Motor neuron (in vitro differentiated cells): ENCODE data around the gene GPC6. TPM values are rescaled to one million over a fixed set of nuclear protein-coding genes. Genes with fewer than 3 reads are reported as not detected.
A peak's percentile ranks its signal among the peaks of the same experiment; 100 is the strongest.

ENCODE experiments used
- ATAC-seq, 8 experiments: fragments of 200-7000 bp; cut with Tn5 transposase; replicated peaks in 6 of 8; 2 replicates each; pipeline ENCODE4 v1.8.0; 2021; ENCODE audit warnings: mild to moderate bottlenecking in 8 of 8, moderate library complexity in 8 of 8
- H3K27ac ChIP-seq, 2 donors: fragments of 250-450 bp; sonication (Bioruptor Pico); 2 replicates each; pipeline ENCODE4 v1.9.0; 2021; ENCODE audit warnings: antibody characterized with exemption in 2 of 2, mild to moderate bottlenecking in 2 of 2, moderate library complexity in 1 of 2
- H3K4me1 ChIP-seq, 2 donors: fragments of 250-450 bp; sonication (Bioruptor Pico); replicated peaks in 1 of 2; 2 replicates each; pipeline ENCODE4 v1.6.1; 2021; ENCODE audit warnings: antibody characterized with exemption in 2 of 2, mild to moderate bottlenecking in 2 of 2, moderate library complexity in 1 of 2
- H3K4me3 ChIP-seq, 5 donors: fragments of 250-450 bp; sonication (Bioruptor Pico); 2 replicates each; pipeline ENCODE4 v1.9.0; 2021; ENCODE audit warnings: antibody characterized with exemption in 5 of 5, mild to moderate bottlenecking in 5 of 5, moderate library complexity in 4 of 5
- WGBS, 10 experiments: fragments of 450-650 bp; shearing (Covaris generic); methylation state at CpG; one replicate each; pipeline ENCODE4 v1.0.0; 2022; 5-methylcytosine and 5-hydroxymethylcytosine counted together
- in situ Hi-C, 9 experiments: fragments of 400-800 bp; cut with MboI; loops; one replicate each; pipeline ENCODE4 v1.15.0; 2021; ENCODE audit warnings: low sequenced_read_pairs in 9 of 9, low pct_unique_long_range_greater_than_20kb in 2 of 9; ENCODE audit not compliant: unreplicated experiment in 9 of 9
- total RNA-seq, 8 experiments: library from RNA; unstranded; fragments of 300-600 nt; gene quantifications; 2 replicates each; pipeline versions ENCODE4 v1.2.3 to v1.2.4, GENCODE V29; 2022

The GPC6 gene
- total RNA-seq, 8 experiments from 2014 or later: 1.8 to 52.4 (median 15.5) TPM

DNA sequence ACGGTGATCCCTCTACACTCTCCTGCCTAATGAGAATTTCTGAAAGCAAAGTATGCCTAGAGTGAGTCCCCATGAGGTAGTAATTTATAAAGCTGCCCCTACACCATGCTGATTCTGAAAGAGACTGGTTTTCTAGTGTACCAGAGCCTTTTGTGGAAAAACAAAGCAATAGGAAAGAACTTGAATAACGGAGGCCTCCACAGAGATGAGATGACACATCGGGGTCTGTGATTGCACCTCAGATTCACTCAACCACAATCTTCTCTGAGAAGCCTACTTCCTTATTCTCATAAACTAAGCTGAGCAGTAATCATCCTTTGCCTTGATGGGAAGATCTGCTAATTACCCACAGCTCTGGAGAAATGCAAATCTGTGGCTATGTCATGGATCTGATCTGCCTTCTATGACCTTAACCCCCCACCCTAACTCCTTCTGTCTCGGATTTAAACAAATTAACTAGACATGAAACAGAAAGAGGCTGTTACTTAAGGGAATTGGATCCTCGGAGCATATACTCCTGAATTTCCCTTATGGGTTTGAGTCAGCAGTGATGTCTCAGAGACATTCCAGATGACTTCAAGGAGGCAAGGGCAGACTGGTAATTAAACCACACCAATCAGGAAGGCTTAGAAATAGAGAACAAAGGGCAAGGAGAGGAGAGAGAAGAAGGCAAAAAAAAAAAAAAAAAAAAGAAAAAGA lies 1124.8 kb downstream of the GPC6 start:
- H3K4me1 ChIP-seq: no peaks in the 10 kb centered on the region
- no peak overlapping the region for H3K4me3 ChIP-seq
- WGBS, 10 experiments: 10 to 80% (median 54%) methylated on average over 1 to 5 of the region's 5 CpGs
- in situ Hi-C loops: loop anchor here in 3 of 9 experiments (25.0 kb wide), 1 partner anchor 1114 kb away; the partner anchor contains the start of gene GPC6 (in 3 of the 3)
- ATAC-seq: peak in 4 of 8 experiments; percentile 58 to 88 (median 76)
- H3K27ac ChIP-seq: no peak overlapping the region

DNA sequence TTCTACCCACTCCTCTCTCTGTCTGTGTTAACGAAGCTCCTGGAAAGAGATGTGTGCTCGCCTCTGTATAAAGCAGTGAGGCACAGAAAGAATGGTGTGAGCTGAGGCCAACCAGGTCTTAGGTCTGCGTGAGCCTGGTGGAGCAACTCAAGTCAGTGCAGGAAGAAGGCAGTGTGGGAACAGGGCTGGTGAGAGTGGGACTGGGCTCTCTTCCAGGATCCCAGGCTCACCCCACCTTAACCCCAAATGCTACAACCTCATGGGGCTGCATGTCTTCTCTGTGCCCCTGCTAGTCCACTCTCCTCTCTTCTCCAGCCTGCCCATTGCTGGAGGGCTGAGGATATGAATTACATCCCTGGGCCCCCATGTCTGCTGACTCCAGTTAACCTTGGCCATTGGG lies 1125.5 kb downstream of the GPC6 start:
- H3K4me3 ChIP-seq: no peak overlapping the region
- ATAC-seq: peak in 3 of 8 experiments; percentile 18 to 38 (median 23)
- no peaks in the 10 kb centered on the region for H3K4me1 ChIP-seq
- WGBS, 10 experiments: 50 to 100% (median 90%) methylated on average over 1 to 3 of the region's 3 CpGs; no CpG with 5 or more reads in 3 of the 10 experiments
- H3K27ac ChIP-seq: no peak overlapping the region
- in situ Hi-C loops: loop anchor here in 3 of 9 experiments (25.0 kb wide), 1 partner anchor 1115 kb away; the partner anchor contains the start of gene GPC6 (in 3 of the 3)

DNA sequence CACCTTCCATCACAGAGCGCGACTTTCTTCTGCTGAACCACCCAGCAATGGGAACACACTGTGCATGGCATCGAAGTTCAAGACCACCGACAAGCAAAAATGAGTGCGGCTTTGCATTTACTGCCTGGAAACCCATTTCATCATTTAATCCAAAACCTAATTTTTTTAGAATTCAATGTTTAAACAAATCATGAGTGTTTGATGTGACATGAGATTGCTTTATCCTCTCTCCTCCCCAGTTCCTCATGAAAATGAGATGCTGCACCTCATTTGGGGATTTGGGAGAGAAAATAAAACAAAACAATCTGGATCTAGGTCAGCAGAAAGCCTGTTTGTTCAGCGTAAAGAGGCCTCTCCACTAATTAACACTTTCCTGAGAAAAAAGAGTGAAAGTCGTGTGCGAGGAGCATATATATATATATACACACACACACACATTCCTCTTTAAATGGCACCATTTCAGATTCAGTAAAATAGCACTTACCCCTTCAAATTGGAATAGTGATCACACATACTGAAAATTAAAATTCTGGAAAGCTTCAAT lies 1126.6 kb downstream of the GPC6 start:
- in situ Hi-C loops: loop anchor here in 3 of 9 experiments (25.0 kb wide), 1 partner anchor 1116 kb away; the partner anchor contains the start of gene GPC6 (in 3 of the 3)
- Histone ChIP-seq H3K4me1 (no peaks in the 10 kb centered on the region), H3K4me3 (no peak overlapping the region), H3K27ac (no peak overlapping the region)
- no peak for ATAC-seq
- WGBS, 10 experiments: 83 to 100% (median 97%) methylated on average over 2 to 7 of the region's 8 CpGs

DNA sequence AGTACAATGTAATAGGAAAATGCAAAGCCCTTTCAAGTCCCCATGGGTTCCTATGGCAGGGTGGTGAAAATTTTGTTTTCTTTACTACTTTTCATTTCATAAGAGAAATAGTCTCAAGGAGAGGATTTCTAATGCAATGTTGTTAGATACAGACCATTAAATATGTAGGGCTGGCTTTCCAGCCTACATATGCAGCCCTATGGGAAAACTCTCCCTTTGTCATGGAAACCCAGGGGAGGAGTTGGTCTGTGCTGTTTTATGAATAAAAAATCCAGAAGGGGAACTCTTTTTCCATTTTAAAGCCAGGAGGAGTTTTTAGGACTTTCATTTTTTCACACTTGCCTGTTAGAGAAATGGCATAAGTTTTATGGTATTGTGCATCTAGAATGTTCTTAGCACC lies 1133.3 kb downstream of the GPC6 start:
- in situ Hi-C loops: loop anchor here in 3 of 9 experiments (25.0 kb wide), 1 partner anchor 1123 kb away; the partner anchor contains the start of gene GPC6 (in 3 of the 3)
- H3K4me1 ChIP-seq: peaks cover 0 to 14% of the 10 kb centered on the region in 2 donors
- peak in 2 of 8 experiments; percentile 65 to 74 for ATAC-seq
- H3K27ac ChIP-seq: no peak overlapping the region
- no peak overlapping the region for H3K4me3 ChIP-seq

DNA sequence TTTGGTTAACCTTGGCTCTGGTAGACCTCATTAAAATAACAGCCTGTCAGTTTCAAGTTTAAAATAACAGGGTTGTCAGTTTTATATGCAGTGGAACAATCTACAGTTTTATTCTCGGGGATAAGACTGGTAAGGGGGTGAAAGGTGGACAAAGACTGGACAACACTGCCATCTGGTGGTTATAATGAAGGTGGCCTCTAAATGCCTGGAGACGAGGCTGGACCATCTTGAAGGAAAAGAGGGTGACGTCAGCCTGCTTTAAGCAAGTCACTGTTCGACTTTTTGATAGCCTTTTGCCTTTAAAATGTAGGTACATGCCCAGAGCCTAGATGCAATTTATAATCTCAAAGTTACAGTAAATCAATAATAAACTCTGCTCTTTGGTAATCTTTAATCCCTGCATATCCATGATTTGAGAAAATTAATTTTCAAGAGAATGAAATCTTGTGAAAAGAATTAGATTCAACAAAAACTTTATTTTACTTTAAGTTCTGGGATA lies 1135.9 kb downstream of the GPC6 start:
- ATAC-seq: peak; percentile 91 to 100 (median 98)
- WGBS, 10 experiments: 0 to 14% (median 0%) methylated on average over 1 to 4 of the region's 4 CpGs
- Histone ChIP-seq H3K4me1 (peaks cover 0 to 14% of the 10 kb centered on the region in 2 donors), H3K27ac (no peak overlapping the region), H3K4me3 (no peak overlapping the region)
- in situ Hi-C loops: loop anchor here in 3 of 9 experiments (25.0 kb wide), 1 partner anchor 1125 kb away; the partner anchor contains the start of gene GPC6 (in 3 of the 3)

DNA sequence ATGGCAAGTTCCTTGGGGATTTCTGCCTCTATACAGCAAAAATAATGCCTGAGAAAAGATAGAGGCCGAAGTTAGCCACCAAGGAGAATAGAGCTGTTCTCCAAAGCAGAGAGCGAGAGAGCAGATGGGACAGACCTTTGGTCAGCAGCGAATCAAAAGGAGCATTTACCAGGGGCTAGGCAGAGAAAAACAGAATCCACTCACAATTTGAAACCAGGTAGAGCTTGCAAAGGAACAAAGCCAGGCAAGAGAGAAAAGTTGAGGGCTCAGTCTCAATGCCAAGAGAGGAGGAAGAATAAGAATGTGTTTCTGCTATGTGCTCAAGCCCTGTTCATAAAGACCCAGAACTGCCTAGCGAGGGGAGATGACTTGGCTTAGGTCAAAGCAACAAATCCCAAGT lies 1140.1 kb downstream of the GPC6 start:
- no peak overlapping the region for H3K27ac ChIP-seq
- no peak for ATAC-seq
- in situ Hi-C loops: loop anchor here in 3 of 9 experiments (25.0 kb wide), 1 partner anchor 1129 kb away; the partner anchor contains the start of gene GPC6 (in 3 of the 3)
- H3K4me3 ChIP-seq: no peak overlapping the region
- H3K4me1 ChIP-seq: peaks cover 0 to 4% of the 10 kb centered on the region in 2 donors
- 74 to 96% (median 93%) methylated on average over 2 to 4 of the region's 4 CpGs; no CpG with 5 or more reads in 2 of the 10 experiments for WGBS, 10 experiments

DNA sequence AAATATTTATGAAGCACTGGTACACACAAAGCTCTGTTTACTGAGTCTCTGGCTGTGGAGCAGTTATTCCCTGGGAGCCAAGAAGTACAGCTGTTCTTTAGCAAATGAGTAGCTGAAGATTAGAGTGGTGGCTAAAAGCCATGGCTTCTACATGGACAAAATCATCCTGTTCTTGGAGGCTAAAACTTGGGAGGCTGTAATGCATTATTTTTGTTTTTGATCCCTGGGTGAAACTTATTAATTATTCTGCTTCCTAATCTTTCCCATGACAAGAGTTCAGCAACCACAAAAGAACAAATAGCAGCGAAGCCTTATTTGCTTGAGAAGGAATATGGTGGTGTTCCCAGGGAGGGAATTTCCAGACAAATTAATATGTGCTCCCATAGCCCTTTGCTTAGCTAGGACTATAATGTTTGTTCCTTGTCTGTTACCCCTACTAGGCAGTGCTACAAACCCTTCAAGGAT lies 1143.4 kb downstream of the GPC6 start:
- H3K4me3 ChIP-seq: no peak overlapping the region
- H3K4me1 ChIP-seq: no peaks in the 10 kb centered on the region
- peak in 1 of 8 experiments; percentile 68 for ATAC-seq
- in situ Hi-C loops: loop anchor here in 3 of 9 experiments (25.0 kb wide), 1 partner anchor 1133 kb away; the partner anchor contains the start of gene GPC6 (in 3 of the 3)
- no peak overlapping the region for H3K27ac ChIP-seq
- 43 to 100% (median 86%) methylated on average over 1 of the region's 1 CpG; no CpG with 5 or more reads in 5 of the 10 experiments for WGBS, 10 experiments

DNA sequence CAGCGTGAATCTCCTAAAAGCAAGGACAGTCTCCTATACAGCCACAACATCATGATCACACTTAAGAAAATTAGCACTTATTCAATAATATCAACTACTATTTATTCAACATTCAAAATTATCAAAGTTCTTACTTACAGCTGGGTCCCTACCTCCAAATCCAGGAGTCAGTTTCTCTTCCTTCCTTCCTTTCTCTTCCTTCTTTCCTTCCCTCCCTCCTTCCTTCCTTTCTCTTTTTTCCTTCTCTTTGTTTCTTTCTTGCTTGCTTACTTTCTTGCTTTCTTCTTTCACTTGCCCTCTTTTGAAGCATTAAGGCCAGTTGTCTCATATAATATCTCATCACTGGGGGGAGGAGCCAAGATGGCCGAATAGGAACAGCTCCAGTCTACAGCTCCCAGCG lies 1145.2 kb downstream of the GPC6 start:
- H3K27ac ChIP-seq: no peak overlapping the region
- WGBS, 10 experiments: 55 to 100% (median 92%) methylated on average over 1 to 3 of the region's 3 CpGs; no CpG with 5 or more reads in 1 of the 10 experiments
- no peak for ATAC-seq
- H3K4me3 ChIP-seq: no peak overlapping the region
- in situ Hi-C loops: loop anchor here in 3 of 9 experiments (25.0 kb wide), 1 partner anchor 1135 kb away; the partner anchor contains the start of gene GPC6 (in 3 of the 3)
- H3K4me1 ChIP-seq: no peaks in the 10 kb centered on the region

DNA sequence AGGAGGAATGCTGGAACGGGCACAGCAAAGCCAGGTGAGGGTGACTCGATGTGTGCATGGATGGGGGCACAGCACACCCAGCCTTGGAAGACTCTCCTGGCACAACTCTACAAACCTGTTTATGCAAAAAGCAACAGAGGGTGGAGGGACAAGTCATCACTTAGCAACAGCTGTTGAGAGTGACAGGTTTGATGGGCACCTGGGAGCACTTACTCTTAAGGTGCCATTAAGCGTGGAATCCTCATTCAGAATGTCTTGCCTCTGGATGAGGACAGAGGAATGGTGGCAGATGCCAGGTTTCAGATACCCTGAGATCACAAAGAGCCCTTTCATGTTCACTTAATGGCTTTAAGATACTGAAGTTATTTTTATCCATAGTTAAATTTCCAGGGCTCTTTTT lies 1155.9 kb downstream of the GPC6 start:
- in situ Hi-C loops: no loop called here
- H3K4me1 ChIP-seq: no peaks in the 10 kb centered on the region
- 20 to 100% (median 86%) methylated on average over 1 to 3 of the region's 3 CpGs; no CpG with 5 or more reads in 4 of the 10 experiments for WGBS, 10 experiments
- H3K4me3 ChIP-seq: no peak overlapping the region
- H3K27ac ChIP-seq: no peak overlapping the region
- ATAC-seq: no peak

DNA sequence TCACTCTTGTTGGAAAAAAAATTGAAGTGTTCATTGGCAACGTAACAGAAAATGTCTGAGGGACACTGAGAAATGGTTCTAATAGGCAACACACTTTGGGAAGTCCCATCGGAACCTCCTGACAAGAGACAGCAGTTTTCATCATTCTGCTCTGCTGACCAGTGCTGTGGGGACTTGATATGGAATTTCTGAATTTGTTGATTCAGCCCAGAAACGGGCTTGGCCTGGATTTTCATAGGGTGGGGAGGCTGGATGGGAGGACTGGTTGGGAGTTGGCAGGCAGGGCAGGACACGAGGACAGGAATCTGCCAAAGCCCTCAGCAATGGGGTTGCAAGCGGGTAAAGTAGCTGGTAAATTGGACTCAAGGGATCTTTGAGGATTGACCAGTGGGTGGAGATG lies 1156.4 kb downstream of the GPC6 start:
- WGBS, 10 experiments: 10 to 100% (median 85%) methylated on average over 1 to 4 of the region's 5 CpGs; no CpG with 5 or more reads in 2 of the 10 experiments
- peak in 2 of 8 experiments; percentile 32 to 80 for ATAC-seq
- in situ Hi-C loops: no loop called here
- Histone ChIP-seq H3K27ac (no peak overlapping the region), H3K4me3 (no peak overlapping the region), H3K4me1 (no peaks in the 10 kb centered on the region)

DNA sequence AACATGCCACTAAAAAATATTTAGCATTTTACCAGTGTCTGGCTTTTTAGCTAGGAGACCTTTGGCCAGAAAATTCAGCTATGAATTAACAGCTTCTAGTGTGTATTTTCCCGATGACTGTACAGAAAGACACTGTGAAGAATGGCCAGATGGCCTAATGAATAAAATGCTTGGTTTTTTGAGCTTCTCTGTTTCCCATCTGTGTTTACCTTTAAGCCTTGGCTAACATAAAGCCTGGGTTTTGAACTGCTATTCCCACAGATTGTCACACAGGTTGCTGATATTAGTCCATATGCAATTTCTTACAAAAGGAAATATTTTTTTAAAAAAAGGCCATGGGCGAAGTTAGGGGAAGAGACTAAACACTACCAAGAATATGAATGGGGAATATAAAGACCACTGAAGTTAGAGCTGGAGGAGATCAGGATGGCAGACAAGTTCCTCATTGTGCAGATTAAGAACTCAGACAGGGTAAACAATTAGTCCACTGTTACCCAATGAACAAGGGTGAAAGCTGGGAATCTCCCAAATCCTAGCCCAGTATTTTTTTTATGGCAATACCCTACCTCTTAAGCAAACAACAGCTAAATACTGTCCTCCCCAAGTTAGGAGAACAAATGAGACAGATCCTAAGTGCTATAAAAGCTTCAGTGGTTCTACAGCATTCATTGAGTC lies 1157.8 kb downstream of the GPC6 start:
- peaks cover 0 to 7% of the 10 kb centered on the region in 2 donors for H3K4me1 ChIP-seq
- WGBS, 10 experiments: 11 to 100% (median 88%) methylated on average over 1 to 2 of the region's 2 CpGs
- ATAC-seq: peak in 2 of 8 experiments; percentile 68 to 85
- in situ Hi-C loops: no loop called here
- H3K27ac ChIP-seq: no peak overlapping the region
- H3K4me3 ChIP-seq: no peak overlapping the region

DNA sequence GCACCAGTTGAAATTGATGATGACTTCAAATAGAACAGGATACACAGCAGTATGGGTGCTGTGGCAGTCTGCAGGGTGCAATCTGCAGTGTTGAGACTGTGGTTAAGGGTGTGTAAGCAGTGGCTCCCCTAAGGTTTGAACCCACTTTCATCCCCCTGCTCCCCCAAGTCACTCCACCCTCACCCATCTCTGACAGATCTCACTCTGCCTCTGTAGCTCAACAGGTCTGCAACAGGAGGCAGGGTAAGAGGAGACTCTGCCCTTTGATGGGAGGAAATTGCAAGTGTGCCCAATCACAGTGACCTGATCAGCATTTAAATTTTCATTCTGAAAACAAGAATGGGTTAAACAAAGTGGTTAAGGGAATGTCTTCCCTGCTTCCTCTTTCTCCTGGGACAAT lies 1160.4 kb downstream of the GPC6 start:
- Histone ChIP-seq H3K27ac (no peak overlapping the region), H3K4me3 (no peak overlapping the region), H3K4me1 (peaks cover 0 to 16% of the 10 kb centered on the region in 2 donors)
- in situ Hi-C loops: no loop called here
- no peak for ATAC-seq
